Measurements from ENCODE around the gene CEP89.
"Not testable (repeated sequence)": the region's sequence is repeated elsewhere in the genome, so short reads cannot be mapped to it uniquely, and the experiment has no call there.

Gene CEP89

GRCh38 chr19:32945260-32945659 lies 26.5 kb downstream of the CEP89 start:
- no peak for DNase-seq

GRCh38 chr19:32941273-32941672 lies 30.5 kb downstream of the CEP89 start:
- DNase-seq: not testable (repeated sequence)

- DNase-seq: no peak
Observed at GRCh38 chr19:32936065-32936464, 35.7 kb downstream of the CEP89 start.

- no peak for DNase-seq
Observed at GRCh38 chr19:32935629-32936028, 36.1 kb downstream of the CEP89 start.

GRCh38 chr19:32933571-32933970 lies 38.2 kb downstream of the CEP89 start:
- no peak for DNase-seq

- no peak for DNase-seq
Observed at GRCh38 chr19:32930567-32930966, 41.2 kb downstream of the CEP89 start.

- DNase-seq: no peak
Observed at GRCh38 chr19:32928806-32929205, 43.0 kb downstream of the CEP89 start.

- DNase-seq: no peak
Observed at GRCh38 chr19:32924200-32924599, 47.6 kb downstream of the CEP89 start.

- DNase-seq: peak in 1 of 2 experiments; percentile 24
Observed at GRCh38 chr19:32921624-32922023, 50.1 kb downstream of the CEP89 start.

GRCh38 chr19:32919365-32919764 lies 52.4 kb downstream of the CEP89 start:
- DNase-seq: no peak

- no peak for DNase-seq
Observed at GRCh38 chr19:32917616-32917996, 54.2 kb downstream of the CEP89 start.

GRCh38 chr19:32916969-32917615 lies 54.7 kb downstream of the CEP89 start:
- DNase-seq: no peak

- no peak for DNase-seq
Observed at GRCh38 chr19:32914879-32915660, 56.7 kb downstream of the CEP89 start.

- no peak for DNase-seq
Observed at GRCh38 chr19:32911467-32911866, 60.3 kb downstream of the CEP89 start.

GRCh38 chr19:32910874-32911273 lies 60.9 kb downstream of the CEP89 start:
- DNase-seq: no peak

GRCh38 chr19:32910094-32910493 lies 61.7 kb downstream of the CEP89 start:
- no peak for DNase-seq

- DNase-seq: no peak
Observed at GRCh38 chr19:32909257-32909656, 62.5 kb downstream of the CEP89 start.

- DNase-seq: no peak
Observed at GRCh38 chr19:32908641-32909190, 63.0 kb downstream of the CEP89 start.

GRCh38 chr19:32902448-32902847 lies 69.3 kb downstream of the CEP89 start:
- no peak for DNase-seq

GRCh38 chr19:32901504-32902161 lies 70.1 kb downstream of the CEP89 start:
- DNase-seq: no peak

- no peak for DNase-seq
Observed at GRCh38 chr19:32896516-32897214, 75.1 kb downstream of the CEP89 start.

GRCh38 chr19:32895384-32895783 lies 76.4 kb downstream of the CEP89 start:
- no peak for DNase-seq

GRCh38 chr19:32891609-32892008 lies 80.1 kb downstream of the CEP89 start:
- no peak for DNase-seq

Measured in activated T-cell treated with anti-CD3 and anti-CD28 coated beads, Interleukin-2, amount 50 U/mL, for 48 hours (primary cell).